ENCODE data around the gene RAB40A.

Gene RAB40A

GRCh38 chrX:103519389-103519788, at the start of gene RAB40A:
TSS of gene RAB40A (minus strand) at chrX:103519489. CDS start at chrX:103500756, 18,733 bp downstream.
- no peak for DNase-seq (ENCODE audit: low read depth in 2 of 2)

DNA sequence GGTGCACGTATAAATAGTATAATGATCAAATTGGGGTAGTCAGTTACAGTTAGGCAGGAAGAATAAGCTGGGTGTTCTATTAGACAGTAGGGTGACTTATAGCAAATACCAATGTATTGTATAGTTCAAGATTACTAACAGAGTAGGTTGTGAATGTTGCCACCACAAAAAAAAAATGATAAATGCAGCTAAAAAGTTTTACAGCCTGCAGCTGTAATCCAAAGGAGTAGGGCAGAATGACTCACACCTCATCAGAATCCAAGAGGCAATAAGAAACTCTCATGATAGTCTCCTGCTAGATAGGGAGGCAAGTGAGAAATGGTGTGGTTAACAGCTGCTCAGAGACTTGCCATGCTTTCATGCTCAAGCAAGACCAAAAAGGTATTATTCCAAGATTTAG, 46.5 kb upstream of the RAB40A start:
- DNase-seq (ENCODE audit: low read depth in 2 of 2), result no peak

DNA sequence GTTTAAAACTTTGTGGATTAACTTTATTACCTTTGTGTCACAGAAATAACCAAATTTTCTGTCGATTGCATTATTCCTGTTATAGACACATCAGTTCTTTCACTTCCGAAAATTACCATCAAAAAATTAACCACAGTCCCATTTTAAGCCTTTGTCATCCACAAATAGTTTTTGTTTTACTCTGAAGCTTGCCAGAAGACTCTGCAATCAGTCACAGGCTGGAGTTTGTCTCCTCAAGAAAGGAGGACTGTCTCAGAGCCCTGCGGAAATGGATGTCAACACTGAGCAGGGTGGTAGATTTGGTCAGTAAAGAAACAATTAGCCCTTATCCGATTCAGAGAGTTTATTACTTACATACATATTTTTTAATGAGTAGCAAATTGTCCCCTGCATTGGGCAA, 45.9 kb upstream of the RAB40A start:
- DNase-seq (ENCODE audit: low read depth in 2 of 2), result no peak

DNA sequence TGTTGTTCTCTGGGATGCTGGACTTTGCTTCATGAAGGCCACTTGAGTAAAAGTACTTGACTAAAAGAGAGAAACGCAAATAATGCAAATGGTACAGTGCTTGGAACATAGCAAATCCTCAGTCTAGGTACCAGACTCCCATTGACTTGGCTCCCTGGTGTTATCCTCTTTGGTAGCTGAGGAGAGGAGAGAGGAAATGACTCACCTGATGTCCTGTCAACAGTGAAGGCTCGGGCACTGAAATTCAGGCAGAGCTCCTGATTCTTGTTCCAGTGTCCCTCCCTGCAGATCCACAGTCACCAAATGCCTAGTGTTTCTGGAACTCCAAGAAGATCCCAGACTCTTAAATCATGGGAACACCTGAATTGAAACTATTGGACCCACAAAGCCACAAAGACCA, 43.5 kb upstream of the RAB40A start:
- DNase-seq (ENCODE audit: low read depth in 2 of 2), result no peak

DNA sequence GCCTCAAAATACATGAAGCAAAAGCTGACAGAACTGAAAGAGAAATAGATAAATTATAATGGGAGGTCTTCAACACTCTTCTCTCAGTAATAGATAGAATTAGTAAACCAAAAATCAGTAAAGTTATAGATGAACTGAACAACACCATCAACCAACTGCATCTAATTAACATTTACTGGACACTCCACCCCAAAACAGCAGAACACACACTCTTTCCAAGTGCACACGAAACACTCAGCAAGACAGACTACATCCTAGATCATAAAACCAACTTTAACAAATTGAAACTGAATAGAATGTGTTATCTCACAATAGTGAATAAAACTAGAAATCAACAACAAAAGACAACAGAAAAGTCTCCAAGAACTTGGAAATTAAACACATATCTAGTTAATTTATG, 41.0 kb upstream of the RAB40A start:
- no peak for DNase-seq (ENCODE audit: low read depth in 2 of 2)

GRCh38 chrX:103556963-103557612, 37.8 kb upstream of the RAB40A start:
- no peak for DNase-seq (ENCODE audit: low read depth in 2 of 2)

DNA sequence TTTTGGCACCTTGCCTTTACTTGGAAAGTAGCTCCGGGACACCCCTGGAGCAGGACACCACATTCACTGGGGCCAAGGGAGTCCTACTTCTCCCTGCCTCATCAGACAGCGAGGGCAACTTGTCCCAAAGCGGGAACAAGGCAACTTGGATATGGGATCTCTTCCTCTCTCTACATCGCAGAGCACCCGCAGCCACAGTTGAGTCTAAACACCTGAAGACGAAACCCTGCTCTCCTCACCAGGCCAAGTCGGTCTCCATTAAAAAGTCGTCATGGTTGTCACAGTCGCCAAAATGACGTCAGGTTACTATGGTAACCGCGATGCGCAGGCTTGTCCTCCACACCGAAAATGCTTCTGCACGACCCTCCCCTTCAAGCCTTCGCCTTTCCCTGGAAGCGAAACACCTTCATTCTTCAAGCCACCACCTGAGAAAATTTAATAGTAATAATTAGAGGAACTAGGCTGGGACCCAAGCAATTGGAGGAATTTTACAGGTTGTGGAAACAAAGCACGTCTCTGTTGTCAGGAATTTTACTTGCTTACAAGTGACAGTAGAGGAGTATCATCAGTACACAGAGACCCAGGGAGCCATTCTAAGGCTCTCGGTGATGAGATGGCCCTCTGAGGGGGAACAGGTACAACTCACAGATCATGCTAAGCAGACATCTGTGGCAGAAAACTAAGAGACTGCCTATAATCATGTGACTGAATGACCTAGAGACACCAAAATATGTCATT, 35.6 kb upstream of the RAB40A start:
- DNase-seq (ENCODE audit: low read depth in 2 of 2), result peak; percentile 26 to 37

- DNase-seq (ENCODE audit: low read depth in 2 of 2), result no peak
Measured at GRCh38 chrX:103552236-103552635, 32.9 kb upstream of the RAB40A start.

DNA sequence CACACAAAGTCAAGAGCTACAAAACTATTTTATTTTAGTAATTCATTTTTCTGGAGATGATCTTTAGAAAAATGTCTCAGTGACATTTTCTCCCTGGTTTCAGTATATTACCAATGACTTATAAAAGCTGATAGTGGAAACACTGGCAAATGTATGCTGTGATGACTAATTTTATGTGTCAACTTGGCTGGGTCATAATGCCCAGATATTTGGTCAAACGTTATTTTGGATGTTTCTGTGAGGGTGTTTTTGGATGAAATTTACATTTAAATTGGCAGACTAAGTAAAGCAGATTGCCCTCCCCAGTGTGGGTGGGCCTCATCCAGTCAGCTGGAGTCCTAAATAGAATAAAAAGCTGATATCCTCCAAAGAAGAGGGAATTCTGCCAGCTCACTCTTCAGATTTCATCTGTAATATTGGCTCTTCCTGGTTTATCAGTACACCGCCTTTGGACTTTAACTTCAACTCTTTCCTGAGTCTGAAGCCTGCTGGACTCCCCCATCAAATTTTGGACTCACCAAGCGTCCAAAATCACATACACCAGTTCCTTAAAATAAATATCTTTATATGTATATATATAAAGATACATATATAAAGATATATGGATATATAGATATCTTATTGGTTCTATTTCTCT, 31.2 kb upstream of the RAB40A start:
- no peak for DNase-seq (ENCODE audit: low read depth in 2 of 2)

GRCh38 chrX:103549916-103550315, 30.6 kb upstream of the RAB40A start:
- no peak for DNase-seq (ENCODE audit: low read depth in 2 of 2)

- DNase-seq (ENCODE audit: low read depth in 2 of 2), result no peak
Measured at GRCh38 chrX:103540145-103540544, 20.9 kb upstream of the RAB40A start.

DNA sequence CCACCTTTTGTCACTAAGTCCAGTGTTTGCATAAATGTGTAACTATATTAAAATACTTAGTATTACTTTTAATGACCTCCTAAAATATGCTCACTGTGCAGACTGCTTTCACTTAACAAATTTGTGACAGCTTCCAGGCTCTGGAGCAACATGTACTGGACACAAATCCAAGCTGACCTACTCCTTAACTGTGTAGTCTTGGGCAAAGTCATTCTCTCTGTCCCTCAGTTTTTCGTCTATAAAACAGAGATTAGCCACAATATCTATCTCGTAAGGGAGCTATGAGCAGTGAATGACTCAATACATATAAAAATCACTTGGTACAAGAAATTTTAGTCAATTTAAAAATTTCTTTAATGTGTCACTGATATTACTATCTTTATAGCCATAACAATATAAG, 20.4 kb upstream of the RAB40A start:
- DNase-seq (ENCODE audit: low read depth in 2 of 2), result no peak

DNA sequence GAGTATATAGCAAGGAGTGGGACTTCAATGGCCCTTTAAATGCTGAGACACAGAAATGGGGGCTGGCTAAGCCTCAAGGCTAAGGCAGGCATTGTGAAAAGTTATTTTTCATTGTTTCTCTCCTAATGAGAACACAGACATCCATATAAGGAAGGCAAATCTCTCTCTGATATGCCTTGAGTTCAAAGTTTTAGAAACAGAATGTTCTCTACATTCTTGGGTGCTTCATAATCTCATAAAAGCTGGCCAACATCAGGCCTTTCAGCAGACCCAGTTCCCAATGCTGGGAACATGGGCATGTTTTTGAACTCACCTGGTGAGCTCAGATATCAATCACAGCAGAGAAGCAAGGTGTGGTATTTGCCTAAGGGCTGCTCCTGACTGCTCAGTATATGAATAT, 19.4 kb upstream of the RAB40A start:
- no peak for DNase-seq (ENCODE audit: low read depth in 2 of 2)

- DNase-seq (ENCODE audit: low read depth in 2 of 2), result no peak
Measured at GRCh38 chrX:103537871-103538387, 18.6 kb upstream of the RAB40A start.

- DNase-seq (ENCODE audit: low read depth in 2 of 2), result no peak
Measured at GRCh38 chrX:103536732-103537131, 17.4 kb upstream of the RAB40A start.

DNA sequence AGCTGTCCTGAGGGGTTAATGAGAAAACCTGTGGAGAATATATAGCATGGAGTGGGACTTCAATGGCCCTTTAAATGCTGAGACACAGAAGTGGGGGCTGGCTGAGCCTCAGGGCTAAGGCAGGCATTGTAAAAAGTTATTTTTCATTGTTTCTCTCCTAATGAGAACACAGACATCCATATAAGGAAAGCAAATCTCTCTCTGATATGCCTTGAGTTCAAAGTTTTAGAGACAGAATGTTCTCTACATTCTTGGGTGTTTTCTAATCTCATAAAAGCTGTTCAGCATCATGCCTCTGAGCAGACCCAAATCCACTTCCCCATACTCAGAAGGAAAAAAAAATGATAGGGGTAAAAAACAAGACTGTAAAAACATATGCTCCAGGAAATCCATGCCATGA, 16.8 kb upstream of the RAB40A start:
- DNase-seq (ENCODE audit: low read depth in 2 of 2), result no peak

GRCh38 chrX:103535206-103535605, 15.9 kb upstream of the RAB40A start:
- no peak for DNase-seq (ENCODE audit: low read depth in 2 of 2)

DNA sequence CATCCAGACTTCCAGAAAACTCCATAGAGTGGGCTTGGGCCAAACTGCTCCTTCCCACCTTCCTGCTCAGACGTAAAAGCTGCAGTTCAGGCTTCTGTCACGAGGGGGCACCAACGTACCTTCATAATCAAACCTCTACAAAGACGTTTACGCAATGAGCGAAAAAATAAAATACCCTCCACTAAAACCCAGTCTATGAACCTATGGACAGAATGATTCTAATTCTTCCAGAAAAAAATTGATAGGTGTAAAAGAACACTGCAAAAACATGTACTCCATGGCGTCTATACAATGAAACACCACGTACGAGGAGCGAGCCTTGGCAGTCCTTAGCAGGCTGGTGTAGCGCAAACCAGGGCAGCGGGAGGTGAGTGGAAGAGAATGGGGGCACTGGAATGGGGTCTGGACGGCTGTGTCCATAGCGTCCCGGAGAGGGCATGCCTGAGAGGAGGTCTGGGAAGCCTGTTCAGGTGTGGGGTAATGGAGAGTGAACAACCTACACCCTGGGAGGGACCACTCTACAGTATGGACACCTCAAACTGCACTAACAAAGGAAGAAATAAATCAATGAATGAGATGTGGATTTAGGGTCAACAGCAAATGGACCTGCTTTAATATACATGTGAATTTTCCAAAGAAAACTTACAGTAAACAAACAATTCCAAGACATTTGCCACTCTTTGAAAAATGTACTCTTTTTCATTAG, 14.4 kb upstream of the RAB40A start:
- DNase-seq (ENCODE audit: low read depth in 2 of 2), result peak; percentile 58 to 68

DNA sequence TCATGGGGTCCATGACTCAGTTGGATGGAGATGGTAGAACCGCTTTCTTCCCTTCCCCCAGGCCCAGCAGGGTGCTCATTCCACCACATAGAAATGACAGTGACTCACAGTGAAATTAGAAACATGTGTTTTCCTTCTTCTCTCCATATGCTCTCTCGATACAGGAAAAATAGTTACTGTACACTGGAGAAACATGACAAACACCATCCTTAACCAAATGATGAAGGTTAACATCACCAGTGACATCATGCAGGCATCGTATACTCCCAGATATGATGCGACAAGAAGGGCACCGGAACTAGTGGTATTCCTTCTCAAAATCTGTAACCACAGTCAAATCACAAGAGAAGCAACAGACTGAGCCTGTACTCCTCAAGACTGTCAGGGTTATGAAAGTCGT, 11.7 kb upstream of the RAB40A start:
- DNase-seq (ENCODE audit: low read depth in 2 of 2), result no peak

DNA sequence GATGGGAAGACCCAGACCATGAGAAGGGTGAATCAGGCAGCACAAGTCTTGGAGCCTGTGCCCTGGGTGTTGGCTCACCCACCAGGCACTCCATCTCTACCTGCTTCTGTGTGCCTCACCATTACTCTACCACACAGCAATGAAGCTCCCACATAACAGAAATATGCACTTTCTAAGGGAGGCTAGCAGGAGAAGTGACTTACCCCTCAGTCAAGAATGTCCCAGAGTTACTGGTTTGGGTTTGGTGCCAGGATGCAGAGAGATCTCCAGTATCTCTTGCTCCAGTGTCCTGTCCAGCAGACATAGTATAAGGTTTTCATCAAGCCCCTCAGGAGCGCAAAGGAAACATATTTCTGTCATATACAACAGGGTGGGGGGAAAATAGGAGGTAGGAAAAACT, 11.3 kb upstream of the RAB40A start:
- no peak for DNase-seq (ENCODE audit: low read depth in 2 of 2)

- DNase-seq (ENCODE audit: low read depth in 2 of 2), result no peak
Measured at GRCh38 chrX:103529550-103529949, 10.3 kb upstream of the RAB40A start.

- DNase-seq (ENCODE audit: low read depth in 2 of 2), result no peak
Measured at GRCh38 chrX:103524747-103525146, 5.5 kb upstream of the RAB40A start.

Data from stimulated activated CD4-positive, alpha-beta T cell treated with anti-CD3 and anti-CD28 coated beads, Interleukin-1b, Interleukin-23, amount 100 ng/mL, for 4 hours (primary cell).